HL-60 (cell line): ENCODE results near the gene CNTNAP2.

ENCODE experiments used
- DNase-seq, 2 experiments: peaks; one replicate each; pipeline ENCODE4 v3.0.0-alpha.2; 2010 to 2020; ENCODE audit warnings: low read depth in 1 of 2, low spot score in 1 of 2
- H3K27ac ChIP-seq: fragments of 250-450 bp; sonication (Bioruptor Pico); replicated peaks from 2 replicates; pipeline ENCODE4 v1.5.1; 2020; ENCODE audit warnings: mild to moderate bottlenecking, moderate library complexity
- H3K27me3 ChIP-seq: fragments of 250-450 bp; sonication (Bioruptor Pico); 2 replicates; pipeline ENCODE4 v1.5.1; 2021; ENCODE audit warnings: mild to moderate bottlenecking, moderate library complexity; ENCODE audit not compliant: insufficient read depth, poor library complexity, severe bottlenecking
- H3K4me3 ChIP-seq: replicated peaks from 2 replicates; pipeline ENCODE4 v1.5.1; 2011; ENCODE audit warnings: mild to moderate bottlenecking, control low read depth, low read length; ENCODE audit not compliant: insufficient read depth
- CTCF ChIP-seq: IDR thresholded peaks from one replicate; pipeline ENCODE4 v1.5.1; 2011; ENCODE audit warnings: low read length, control low read depth, inconsistent platforms; ENCODE audit not compliant: insufficient read depth
- GABPA ChIP-seq: IDR thresholded peaks from 2 replicates; pipeline ENCODE4 v1.6.1; 2012; ENCODE audit warnings: low read depth
- POLR2AphosphoS5 ChIP-seq: IDR thresholded peaks from 2 replicates; pipeline ENCODE4 v1.6.1; 2012; ENCODE audit warnings: low read depth
- REST ChIP-seq: IDR thresholded peaks from 2 replicates; pipeline ENCODE4 v1.6.1; 2012; ENCODE audit warnings: low read depth; ENCODE audit not compliant: insufficient replicate concordance
- SPI1 ChIP-seq: IDR thresholded peaks from 2 replicates; pipeline ENCODE4 v1.6.1; 2012; ENCODE audit warnings: low read depth, mild to moderate bottlenecking, borderline replicate concordance

The CNTNAP2 gene

GRCh38 chr7:148121847-148122246 lies 2005.2 kb downstream of the CNTNAP2 start:
- Histone ChIP-seq H3K27me3 (no peaks in the 10 kb centered on the region), H3K27ac (no peak overlapping the region), H3K4me3 (no peak overlapping the region)
- no peak for TF ChIP-seq CTCF
- TF ChIP-seq GABPA: no peak
- no peak for TF ChIP-seq POLR2AphosphoS5
- TF ChIP-seq REST: no peak
- no peak for TF ChIP-seq SPI1
- DNase-seq: no peak

- no peak overlapping the region for H3K4me3 ChIP-seq
- DNase-seq: no peak
- no peak overlapping the region for H3K27ac ChIP-seq
- no peak for TF ChIP-seq REST
- no peak for TF ChIP-seq SPI1
- no peak for TF ChIP-seq CTCF
- no peak for TF ChIP-seq GABPA
- TF ChIP-seq POLR2AphosphoS5: no peak
- no peaks in the 10 kb centered on the region for H3K27me3 ChIP-seq
Measured at GRCh38 chr7:148124477-148124876, 2007.9 kb downstream of the CNTNAP2 start.

GRCh38 chr7:148127374-148127773 lies 2010.8 kb downstream of the CNTNAP2 start:
- Histone ChIP-seq H3K27ac (no peak overlapping the region), H3K27me3 (no peaks in the 10 kb centered on the region), H3K4me3 (no peak overlapping the region)
- TF ChIP-seq CTCF (no peak), SPI1 (no peak), GABPA (no peak), REST (no peak), POLR2AphosphoS5 (no peak)
- DNase-seq: no peak
